ENCODE measurements around the gene MYRF.

- TF ChIP-seq CTCF (conservative IDR thresholded peaks at IDR 0.05; ENCODE audit: low read length) = no peak
- no peak for TF ChIP-seq EZH2phosphoT487 (IDR thresholded peaks at IDR 0.05; ENCODE audit: borderline replicate concordance, low read depth, low read length)
Measured at GRCh38 chr11:61768376-61769076, 16.1 kb downstream of the MYRF start.

All from OCI-LY7 (cell line).